GM12878 (cell line): Measurements from ENCODE around the gene KIR2DL3. TPM values are rescaled to one million over a fixed set of nuclear protein-coding genes. Genes with fewer than 3 reads are reported as not detected.

Experiments used
- ATAC-seq: fragments of 200-7000 bp; cut with Tn5 transposase; 3 replicates; pipeline ENCODE4 v1.9.1; 2020; ENCODE audit warnings: mild to moderate bottlenecking, moderate library complexity
- BruUV-seq: library from RNA; stranded (reverse); fragments of 400-500 nt; replicated peaks from 2 replicates; lab custom pipeline; 2021; lab: Mats Ljungman, UMichigan
- CTCF ChIA-PET: fragments of 300-600 bp; sonication (Branson Sonifier 250); formaldehyde crosslinking; extraction: SDS; loops from one replicate; lab custom pipeline; 2021; ENCODE audit warnings: inconsistent platforms; lab: Yijun Ruan, JAX
- POLR2A ChIA-PET: fragments of 350-600 bp; formaldehyde crosslinking; extraction: SDS; loops from one replicate; lab custom pipeline; 2021; ENCODE audit warnings: inconsistent platforms; lab: Charles Lee
- RAD21 ChIA-PET: fragments of 300-600 bp; sonication (Branson Sonifier 250); formaldehyde crosslinking; loops from one replicate; lab custom pipeline; 2023; ENCODE audit warnings: antibody characterized with exemption; ENCODE audit not compliant: unreplicated experiment; lab: Charles Lee
- SMC1A ChIA-PET: fragments of 300-600 bp; sonication (Branson Sonifier 250); formaldehyde crosslinking; loops from one replicate; lab custom pipeline; 2023; ENCODE audit not compliant: unreplicated experiment, uncharacterized antibody; lab: Charles Lee
- DNase-seq: peaks from one replicate; pipeline ENCODE4 v3.0.0-alpha.2; 2011; ENCODE audit warnings: low read depth, low spot score
- FAIRE-seq: peaks from 3 replicates; lab custom pipeline; 2011; peaks lifted over from hg19 to GRCh38; lab: Jason Lieb, UNC
- H2AFZ ChIP-seq: 2 replicates; pipeline ENCODE4 v1.6.0; 2011; ENCODE audit warnings: low read depth, low read length, control low read depth; ENCODE audit not compliant: control insufficient read depth
- H3K27ac ChIP-seq: 2 replicates; pipeline ENCODE4 v1.5.1; 2011; ENCODE audit warnings: control low read depth; ENCODE audit not compliant: control insufficient read depth, insufficient read depth
- H3K27me3 ChIP-seq, 2 experiments: replicated peaks in 1 of 2; 2 replicates each; pipeline versions ENCODE4 v1.6.0 to v1.6.1; 2011; ENCODE audit warnings: low read length in 1 of 2; ENCODE audit not compliant: control insufficient read depth in 2 of 2, insufficient read depth in 2 of 2
- H3K36me3 ChIP-seq, 2 experiments: 2 replicates each; pipeline ENCODE4 v1.5.1; 2011; ENCODE audit warnings: low read length in 1 of 2; ENCODE audit not compliant: control insufficient read depth in 2 of 2, insufficient read depth in 2 of 2
- H3K4me1 ChIP-seq: 2 replicates; pipeline ENCODE4 v1.6.1; 2011; ENCODE audit warnings: mild to moderate bottlenecking, low read length, moderate library complexity, mixed read lengths; ENCODE audit not compliant: control insufficient read depth, insufficient read depth
- H3K4me2 ChIP-seq: 2 replicates; pipeline ENCODE4 v1.6.0; 2011; ENCODE audit warnings: control low read depth; ENCODE audit not compliant: control insufficient read depth, insufficient read depth
- H3K4me3 ChIP-seq: fragments of 200-600 bp; sonication (generic); 2 replicates; pipeline ENCODE4 v1.5.1; 2016
- H3K79me2 ChIP-seq: 2 replicates; pipeline ENCODE4 v1.6.0; 2011; ENCODE audit warnings: low read length; ENCODE audit not compliant: control insufficient read depth, insufficient read depth
- H3K9ac ChIP-seq: 2 replicates; pipeline ENCODE4 v1.8.0; 2011; ENCODE audit warnings: low read length, control low read depth, mixed read lengths; ENCODE audit not compliant: control insufficient read depth, insufficient read depth
- H3K9me3 ChIP-seq: replicated peaks from 3 replicates; pipeline ENCODE4 v1.5.1; 2011; ENCODE audit warnings: mild to moderate bottlenecking, low read length; ENCODE audit not compliant: control insufficient read depth, insufficient read depth
- H4K20me1 ChIP-seq: 2 replicates; pipeline ENCODE4 v1.6.0; 2011; ENCODE audit not compliant: control insufficient read depth, insufficient read depth
- MEF2B ChIP-seq: fragments of 450-650 bp; IDR thresholded peaks from 2 replicates; pipeline ENCODE4 v1.6.1; 2018; ENCODE audit warnings: mild to moderate bottlenecking, moderate library complexity; ENCODE audit not compliant: partially characterized antibody, poor library complexity, severe bottlenecking
- ZNF687 ChIP-seq: fragments of 450-650 bp; IDR thresholded peaks from 2 replicates; pipeline ENCODE4 v1.6.1; 2017; ENCODE audit warnings: mild to moderate bottlenecking, moderate library complexity
- ZZZ3 ChIP-seq: IDR thresholded peaks from 2 replicates; pipeline ENCODE4 v1.6.1; 2011; ENCODE audit warnings: low read depth; ENCODE audit not compliant: control insufficient read depth, insufficient read length
- WGBS: methylation state at CpG from one replicate; pipeline ENCODE4 v1.1.6; 2016; ENCODE audit warnings: low lambda C conversion rate; ENCODE audit not compliant: insufficient replicate concordance, insufficient coverage; ENCODE audit errors: missing lambda C conversion rate; 5-methylcytosine and 5-hydroxymethylcytosine counted together
- in situ Hi-C: fragments of 300-500 bp; cut with MboI; formaldehyde crosslinking; loops from 9 replicates; pipeline ENCODE4 v1.14.3; 2018; ENCODE audit warnings: mixed read lengths
- intact Hi-C: fragments of 100-400 bp; cut with micrococcal nuclease; formaldehyde crosslinking; loops from one replicate; pipeline ENCODE4 v1.14.2; 2022; ENCODE audit not compliant: unreplicated experiment
- polyA plus RNA-seq, 11 experiments: library from polyadenylated mRNA; depleted of rRNA in 4 of 11; unstranded in 6 of 11; stranded (reverse) in 5 of 11; fragments of >200 nt; fragmentation: Nextera tagmentation in 4 of 11; fragmentation: Illumina TruSeq in 1 of 11; extraction: Ambion mirVana in 4 of 11; extraction: Trizol in 1 of 11; gene quantifications; 1 replicate in 1 of 11; 2 replicates in 10 of 11; pipeline versions ENCODE4 v1.2.1 to v1.2.3, GENCODE V29; 2011 to 2016; ENCODE audit warnings: inconsistent platforms in 2 of 11, missing spikeins in 2 of 11, low read depth in 1 of 11
- total RNA-seq, 4 experiments: library from RNA; depleted of rRNA in 3 of 4; stranded (reverse); fragments of >200 nt in 3 of 4; fragmentation: Illumina TruSeq in 1 of 4; extraction: Trizol in 1 of 4; gene quantifications; 2 replicates each; pipeline versions ENCODE4 v1.2.1 to v1.2.3, GENCODE V29; 2013 to 2021

KIR2DL3 gene
- total and polyA plus RNA-seq, 10 of the 15 experiments (the other 5 are each of a cell fraction or from before 2014, with no cell fraction given): 0.45 TPM; not detected in 9

GRCh38 chr19:54692298-54692615, 46.1 kb upstream of the KIR2DL3 start:
- Histone ChIP-seq H3K27me3 (no peaks in the 10 kb centered on the region), H3K27ac (no peak overlapping the region), H3K4me3 (no peak overlapping the region), H3K79me2 (no peaks in the 10 kb centered on the region), H3K4me2 (no peak overlapping the region), H3K4me1 (no peaks in the 10 kb centered on the region), H3K9me3 (no peaks in the 10 kb centered on the region), H3K9ac (no peak overlapping the region), H4K20me1 (no peaks in the 10 kb centered on the region), H3K36me3 (no peaks in the 10 kb centered on the region), H2AFZ (no peak overlapping the region)
- FAIRE-seq (no peak), ATAC-seq (no peak), DNase-seq (no peak)
- TF ChIP-seq ZZZ3 (no peak), MEF2B (no peak), ZNF687 (no peak)
- no TSS peak for BruUV-seq
- in situ Hi-C loops (no loop called here), intact Hi-C loops (no loop called here)
- 16% methylated on average over 4 of the region's 4 CpGs for WGBS
- RAD21 ChIA-PET: no interaction called here
- SMC1A ChIA-PET: no interaction called here
- POLR2A ChIA-PET: no interaction called here
- CTCF ChIA-PET: no interaction called here
